Uterus (tissue), 4 donors: Measurements from ENCODE around the gene LAMA1. TPM values are rescaled to one million over a fixed set of nuclear protein-coding genes. Genes with fewer than 3 reads are reported as not detected.

ENCODE experiments used
- DNase-seq, 2 donors: peaks; one replicate each; pipeline ENCODE4 v3.0.0-alpha.2; 2019 to 2020
- H3K27ac ChIP-seq, 2 donors: fragments of 200-600 bp; sonication (generic); 1 replicate in 1 of 2; 2 replicates in 1 of 2; pipeline ENCODE4 v1.5.1; 2016 to 2018
- H3K27me3 ChIP-seq, 2 donors: fragments of 200-600 bp; sonication (generic); one replicate each; pipeline ENCODE4 v1.5.1; 2018 to 2019; ENCODE audit warnings: control low read depth in 1 of 2
- H3K36me3 ChIP-seq, 2 donors: fragments of 200-600 bp; sonication (generic); one replicate each; pipeline ENCODE4 v1.5.1; 2019; ENCODE audit warnings: control low read depth in 1 of 2
- H3K4me1 ChIP-seq, 2 donors: fragments of 200-600 bp; sonication (generic); one replicate each; pipeline ENCODE4 v1.5.1; 2018 to 2019; ENCODE audit warnings: control low read depth in 1 of 2
- H3K4me3 ChIP-seq, 2 donors: fragments of 200-600 bp; sonication (generic); 1 replicate in 1 of 2; 2 replicates in 1 of 2; pipeline ENCODE4 v1.5.1; 2018 to 2019; ENCODE audit warnings: mild to moderate bottlenecking in 1 of 2
- H3K9me3 ChIP-seq, 2 donors: fragments of 200-600 bp; sonication (generic); one replicate each; pipeline ENCODE4 v1.5.1; 2019; ENCODE audit warnings: control low read depth in 1 of 2
- POLR2A ChIP-seq, 2 donors: fragments of 450-650 bp; IDR thresholded peaks; one replicate each; pipeline ENCODE4 v1.6.1; 2016; ENCODE audit warnings: antibody characterized with exemption in 2 of 2, mild to moderate bottlenecking in 1 of 2, moderate library complexity in 1 of 2
- intact Hi-C: fragments of 100-400 bp; cut with DNase I; formaldehyde crosslinking; loops from one replicate; pipeline ENCODE4 v1.15.1; 2023; ENCODE audit warnings: low total_unique reads
- total RNA-seq, 4 donors: library from RNA; depleted of rRNA in 3 of 4; stranded (reverse); fragments of >200 nt in 3 of 4; gene quantifications; one replicate each; pipeline versions ENCODE4 v1.1.0 to v1.2.4, GENCODE V29; 2014 to 2023
- TF ChIP-seq, protein P1 (sequence below), 4 experiments: fragments of 200-600 bp in 2 of 4; fragments of 450-650 bp in 2 of 4; sonication (generic) in 2 of 4; IDR thresholded peaks; one replicate each; pipeline ENCODE4 v1.5.1; 2016 to 2019; ENCODE audit warnings: antibody characterized with exemption in 4 of 4, mild to moderate bottlenecking in 2 of 4, moderate library complexity in 1 of 4
- donor health status: DM: yes; HTN: yes; CAD: no.

The LAMA1 gene
- total RNA-seq, 4 donors from 2014 or later, result 0.88 to 13.5 (median 2.1) TPM

DNA sequence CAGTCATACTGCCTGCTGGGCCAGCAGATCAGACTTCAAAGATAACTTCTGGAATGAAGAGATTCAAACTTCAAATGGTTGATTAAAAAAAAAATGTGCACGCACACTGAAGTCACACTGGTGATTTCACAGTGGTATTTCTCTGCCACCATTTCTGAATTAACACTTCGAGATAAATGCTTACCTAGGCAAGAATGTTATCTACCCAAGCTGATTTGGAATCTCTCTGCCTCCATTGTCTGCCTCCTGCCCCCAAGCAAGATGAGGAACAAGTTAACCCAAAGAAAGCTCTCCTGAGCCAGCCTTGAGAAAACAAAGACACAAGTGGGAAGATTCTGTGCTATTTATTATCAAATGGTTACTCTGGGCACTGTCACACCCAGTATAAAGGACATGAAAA, 6.5 kb downstream of the LAMA1 start:
- intact Hi-C loops, result no loop called here
- Histone ChIP-seq H3K27me3 (peaks cover 2 to 4% of the 10 kb centered on the region in 2 donors), H3K4me1 (no peaks in the 10 kb centered on the region), H3K4me3 (no peak overlapping the region), H3K36me3 (no peaks in the 10 kb centered on the region), H3K27ac (no peak overlapping the region), H3K9me3 (no peaks in the 10 kb centered on the region)
- no peak for TF ChIP-seq POLR2A (IDR thresholded peaks at IDR 0.05)
- TF ChIP-seq, protein P1, sequence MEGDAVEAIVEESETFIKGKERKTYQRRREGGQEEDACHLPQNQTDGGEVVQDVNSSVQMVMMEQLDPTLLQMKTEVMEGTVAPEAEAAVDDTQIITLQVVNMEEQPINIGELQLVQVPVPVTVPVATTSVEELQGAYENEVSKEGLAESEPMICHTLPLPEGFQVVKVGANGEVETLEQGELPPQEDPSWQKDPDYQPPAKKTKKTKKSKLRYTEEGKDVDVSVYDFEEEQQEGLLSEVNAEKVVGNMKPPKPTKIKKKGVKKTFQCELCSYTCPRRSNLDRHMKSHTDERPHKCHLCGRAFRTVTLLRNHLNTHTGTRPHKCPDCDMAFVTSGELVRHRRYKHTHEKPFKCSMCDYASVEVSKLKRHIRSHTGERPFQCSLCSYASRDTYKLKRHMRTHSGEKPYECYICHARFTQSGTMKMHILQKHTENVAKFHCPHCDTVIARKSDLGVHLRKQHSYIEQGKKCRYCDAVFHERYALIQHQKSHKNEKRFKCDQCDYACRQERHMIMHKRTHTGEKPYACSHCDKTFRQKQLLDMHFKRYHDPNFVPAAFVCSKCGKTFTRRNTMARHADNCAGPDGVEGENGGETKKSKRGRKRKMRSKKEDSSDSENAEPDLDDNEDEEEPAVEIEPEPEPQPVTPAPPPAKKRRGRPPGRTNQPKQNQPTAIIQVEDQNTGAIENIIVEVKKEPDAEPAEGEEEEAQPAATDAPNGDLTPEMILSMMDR (IDR thresholded peaks at IDR 0.05), result no peak
- DNase-seq, result no peak

DNA sequence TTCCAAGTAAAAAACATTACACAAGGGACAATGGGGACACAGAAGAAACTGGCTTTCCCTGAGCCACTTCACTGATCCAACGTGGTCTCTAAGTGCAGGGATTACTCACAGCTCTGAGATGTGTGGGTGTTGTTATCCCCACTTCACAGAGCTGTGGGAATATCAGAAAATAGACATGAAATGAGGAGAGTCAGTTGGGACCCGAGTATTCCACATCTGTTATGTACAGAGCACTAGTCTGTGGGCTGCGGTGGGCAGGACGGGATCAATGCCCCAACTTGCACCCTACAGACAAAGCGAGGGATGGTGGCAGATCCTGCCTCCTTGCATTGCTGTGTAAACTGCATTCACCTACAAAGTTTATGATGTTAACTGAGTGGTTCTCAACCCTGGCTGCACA, 11.7 kb downstream of the LAMA1 start:
- Histone ChIP-seq H3K27me3 (no peaks in the 10 kb centered on the region), H3K36me3 (no peaks in the 10 kb centered on the region), H3K9me3 (no peaks in the 10 kb centered on the region), H3K4me1 (no peaks in the 10 kb centered on the region), H3K27ac (no peak overlapping the region), H3K4me3 (no peak overlapping the region)
- no peak for DNase-seq
- TF ChIP-seq, protein P1 (IDR thresholded peaks at IDR 0.05), result no peak
- no peak for TF ChIP-seq POLR2A (IDR thresholded peaks at IDR 0.05)
- intact Hi-C loops, result no loop called here

DNA sequence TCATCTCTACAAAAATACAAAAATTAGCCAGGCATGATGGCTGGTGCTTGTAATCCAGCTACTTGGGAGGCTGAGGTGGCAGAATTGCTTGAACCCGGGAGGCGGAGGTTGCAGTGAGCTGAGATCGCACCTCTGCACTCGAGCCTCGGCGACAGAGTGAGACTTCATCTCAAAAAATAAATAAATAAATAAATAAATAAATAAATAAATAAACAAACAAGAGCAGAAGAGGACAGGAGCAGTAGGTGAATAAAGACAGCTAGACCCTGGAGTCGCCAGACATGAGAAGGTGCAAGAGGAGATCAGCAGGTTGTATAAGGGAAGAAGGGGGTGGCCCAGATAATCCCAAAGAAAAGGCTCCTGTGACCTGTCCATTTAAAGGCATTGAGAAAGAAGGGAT, 12.3 kb downstream of the LAMA1 start:
- DNase-seq, result no peak
- no peaks in the 10 kb centered on the region for H3K4me1 ChIP-seq
- no peak overlapping the region for H3K4me3 ChIP-seq
- intact Hi-C loops, result no loop called here
- no peaks in the 10 kb centered on the region for H3K27me3 ChIP-seq
- TF ChIP-seq, protein P1 (IDR thresholded peaks at IDR 0.05), result no peak
- no peak for TF ChIP-seq POLR2A (IDR thresholded peaks at IDR 0.05)
- no peak overlapping the region for H3K27ac ChIP-seq
- H3K36me3 ChIP-seq, result no peaks in the 10 kb centered on the region
- H3K9me3 ChIP-seq, result no peaks in the 10 kb centered on the region

DNA sequence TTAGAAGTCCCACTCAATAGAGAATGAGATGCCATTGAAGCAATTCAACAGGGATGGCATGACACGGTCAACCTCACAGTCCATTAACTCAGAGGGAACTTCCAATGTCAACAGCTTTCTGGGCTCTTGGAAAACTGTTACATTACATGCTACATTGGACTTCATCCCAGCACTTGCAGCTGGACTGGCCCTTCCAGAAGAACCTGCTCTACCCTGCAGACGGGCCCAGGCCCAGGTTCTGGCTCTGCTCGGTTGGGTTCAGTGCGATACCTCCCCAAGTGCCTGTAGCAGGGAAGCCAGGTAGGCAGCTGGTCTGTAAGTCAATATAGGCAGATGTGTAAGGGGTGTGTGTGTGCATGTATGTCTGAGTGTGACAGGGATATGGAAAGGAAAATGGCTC, 12.9 kb downstream of the LAMA1 start:
- Histone ChIP-seq H3K4me1 (no peaks in the 10 kb centered on the region), H3K27ac (no peak overlapping the region), H3K27me3 (no peaks in the 10 kb centered on the region), H3K9me3 (no peaks in the 10 kb centered on the region), H3K4me3 (no peak overlapping the region), H3K36me3 (no peaks in the 10 kb centered on the region)
- no peak for TF ChIP-seq POLR2A (IDR thresholded peaks at IDR 0.05)
- TF ChIP-seq, protein P1 (IDR thresholded peaks at IDR 0.05), result no peak
- intact Hi-C loops, result no loop called here
- no peak for DNase-seq

DNA sequence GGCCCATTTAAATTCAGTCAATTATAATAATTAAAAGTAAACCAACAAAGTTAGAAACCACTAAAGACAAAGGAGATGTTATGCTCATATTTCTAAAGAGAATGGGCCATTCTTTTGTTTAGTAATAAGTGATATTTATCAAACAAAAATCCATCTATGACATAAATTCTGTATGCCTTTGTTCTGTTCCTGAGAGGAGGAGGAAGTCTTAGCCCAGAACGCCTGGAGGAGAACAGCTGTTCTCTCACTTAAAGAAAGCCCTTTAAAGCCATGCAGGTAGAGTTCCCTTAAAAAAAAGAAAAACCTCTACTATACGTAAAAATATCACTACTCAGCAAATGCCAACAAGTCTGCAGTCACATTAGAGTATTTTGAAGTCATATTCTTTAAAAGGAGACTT, 15.5 kb downstream of the LAMA1 start:
- H3K4me3 ChIP-seq, result no peak overlapping the region
- no peaks in the 10 kb centered on the region for H3K27me3 ChIP-seq
- H3K9me3 ChIP-seq, result no peaks in the 10 kb centered on the region
- H3K36me3 ChIP-seq, result no peaks in the 10 kb centered on the region
- DNase-seq, result no peak
- no peak overlapping the region for H3K27ac ChIP-seq
- intact Hi-C loops, result no loop called here
- H3K4me1 ChIP-seq, result no peaks in the 10 kb centered on the region
- TF ChIP-seq, protein P1 (IDR thresholded peaks at IDR 0.05), result no peak
- TF ChIP-seq POLR2A (IDR thresholded peaks at IDR 0.05), result no peak
